Endodermal cell (in vitro differentiated cells): ENCODE measurements around the gene CAMKMT. TPM values are rescaled to one million over a fixed set of nuclear protein-coding genes. Genes with fewer than 3 reads are reported as not detected.
A peak's percentile ranks its signal among the peaks of the same experiment; 100 is the strongest.

Source experiments
- DNase-seq: peaks from one replicate; pipeline ENCODE4 v3.0.0-alpha.2; 2017
- H3K27ac ChIP-seq: 2 replicates; pipeline ENCODE4 v1.5.1; 2013; ENCODE audit warnings: mild to moderate bottlenecking, low read depth, low read length, moderate library complexity
- H3K27me3 ChIP-seq: 2 replicates; pipeline ENCODE4 v1.6.1; 2013; ENCODE audit warnings: mild to moderate bottlenecking, low read length, moderate library complexity; ENCODE audit not compliant: insufficient read depth, control insufficient read depth, poor library complexity, severe bottlenecking
- H3K36me3 ChIP-seq: 2 replicates; pipeline ENCODE4 v1.7.0; 2013; ENCODE audit warnings: mild to moderate bottlenecking, low read length, moderate library complexity; ENCODE audit not compliant: control insufficient read depth, insufficient read depth
- H3K4me1 ChIP-seq: one replicate; pipeline ENCODE4 v1.7.0; 2013; ENCODE audit warnings: low read length; ENCODE audit not compliant: control insufficient read depth, insufficient read depth
- H3K4me3 ChIP-seq: 2 replicates; pipeline ENCODE4 v1.5.1; 2013; ENCODE audit warnings: mild to moderate bottlenecking, low read length, moderate library complexity
- H3K9ac ChIP-seq: 2 replicates; pipeline ENCODE4 v1.6.1; 2013; ENCODE audit warnings: mild to moderate bottlenecking, low read length, moderate library complexity; ENCODE audit not compliant: poor library complexity, severe bottlenecking; ENCODE audit errors: extremely low read depth
- H3K9me3 ChIP-seq: 2 replicates; pipeline ENCODE4 v1.6.1; 2013; ENCODE audit warnings: mild to moderate bottlenecking, low read length, moderate library complexity; ENCODE audit not compliant: control insufficient read depth
- H3K27ac Mint-ChIP-seq: 2 replicates; pipeline ENCODE4 v1.8.0; 2020; ENCODE audit warnings: mixed read lengths
- H3K27me3 Mint-ChIP-seq: 2 replicates; pipeline ENCODE4 v1.8.0; 2021; ENCODE audit warnings: mild to moderate bottlenecking, mixed read lengths; ENCODE audit not compliant: insufficient read depth
- H3K36me3 Mint-ChIP-seq: 2 replicates; pipeline ENCODE4 v1.8.0; 2020; ENCODE audit warnings: low read depth, mixed read lengths
- H3K4me1 Mint-ChIP-seq: 2 replicates; pipeline ENCODE4 v1.8.0; 2020; ENCODE audit warnings: mixed read lengths
- H3K4me3 Mint-ChIP-seq: 2 replicates; pipeline ENCODE4 v1.8.0; 2020; ENCODE audit warnings: mild to moderate bottlenecking, moderate library complexity, mixed read lengths
- H3K9me3 Mint-ChIP-seq: 2 replicates; pipeline ENCODE4 v1.8.0; 2020; ENCODE audit warnings: mild to moderate bottlenecking, mixed read lengths
- WGBS, 2 experiments: methylation state at CpG; one replicate each; pipeline versions ENCODE4 v1.1.5 to v1.1.7; 2013; ENCODE audit warnings: missing lambda C conversion rate in 2 of 2, mixed read lengths in 1 of 2; ENCODE audit not compliant: insufficient coverage in 1 of 2, insufficient read length in 1 of 2; 5-methylcytosine and 5-hydroxymethylcytosine counted together
- total RNA-seq, 2 donors: library from RNA; stranded (reverse); fragmentation: NEBNext Ultra II Directional in 1 of 2; extraction: Animal tissue kit (Norgen Biotek cat#: 25700) in 1 of 2; gene quantifications; 2 replicates in 1 of 2; 3 replicates in 1 of 2; pipeline ENCODE4 v1.2.1, GENCODE V29; 2021
- TF ChIP-seq, protein P1 (sequence below): fragments of 200-600 bp; sonication (generic); conservative IDR thresholded peaks from 2 replicates; pipeline ENCODE4 v1.5.0; 2021; ENCODE audit warnings: antibody characterized with exemption, mild to moderate bottlenecking

The CAMKMT gene
- total RNA-seq, 2 donors from 2014 or later: 31.4 to 57.5 TPM

DNA sequence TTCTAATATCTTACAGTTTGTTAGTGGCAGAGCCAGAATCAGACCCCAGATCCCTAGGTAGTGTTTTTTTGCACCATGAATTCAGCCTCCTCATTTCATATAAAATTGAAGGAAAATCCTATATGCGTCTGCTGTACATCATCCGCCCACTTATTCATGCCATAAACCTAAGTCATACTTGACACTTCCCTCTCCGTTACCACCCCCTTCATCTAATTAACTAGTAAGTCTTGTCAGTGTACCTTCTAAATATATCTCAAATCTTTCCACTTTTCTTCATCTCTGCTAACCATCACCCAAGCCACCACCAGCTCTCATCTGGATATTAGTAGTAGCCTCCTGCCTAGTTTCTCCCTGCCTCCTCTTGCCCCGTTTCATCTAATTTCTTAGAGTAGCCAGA lies 331.1 kb downstream of the CAMKMT start:
- H3K4me3 Mint-ChIP-seq: no peak overlapping the region
- H3K36me3 ChIP-seq: no peaks in the 10 kb centered on the region
- H3K27ac Mint-ChIP-seq: no peak overlapping the region
- H3K9me3 ChIP-seq: no peaks in the 10 kb centered on the region
- H3K27ac ChIP-seq: no peak overlapping the region
- no peaks in the 10 kb centered on the region for H3K9me3 Mint-ChIP-seq
- no peak overlapping the region for H3K9ac ChIP-seq
- TF ChIP-seq, protein P1, sequence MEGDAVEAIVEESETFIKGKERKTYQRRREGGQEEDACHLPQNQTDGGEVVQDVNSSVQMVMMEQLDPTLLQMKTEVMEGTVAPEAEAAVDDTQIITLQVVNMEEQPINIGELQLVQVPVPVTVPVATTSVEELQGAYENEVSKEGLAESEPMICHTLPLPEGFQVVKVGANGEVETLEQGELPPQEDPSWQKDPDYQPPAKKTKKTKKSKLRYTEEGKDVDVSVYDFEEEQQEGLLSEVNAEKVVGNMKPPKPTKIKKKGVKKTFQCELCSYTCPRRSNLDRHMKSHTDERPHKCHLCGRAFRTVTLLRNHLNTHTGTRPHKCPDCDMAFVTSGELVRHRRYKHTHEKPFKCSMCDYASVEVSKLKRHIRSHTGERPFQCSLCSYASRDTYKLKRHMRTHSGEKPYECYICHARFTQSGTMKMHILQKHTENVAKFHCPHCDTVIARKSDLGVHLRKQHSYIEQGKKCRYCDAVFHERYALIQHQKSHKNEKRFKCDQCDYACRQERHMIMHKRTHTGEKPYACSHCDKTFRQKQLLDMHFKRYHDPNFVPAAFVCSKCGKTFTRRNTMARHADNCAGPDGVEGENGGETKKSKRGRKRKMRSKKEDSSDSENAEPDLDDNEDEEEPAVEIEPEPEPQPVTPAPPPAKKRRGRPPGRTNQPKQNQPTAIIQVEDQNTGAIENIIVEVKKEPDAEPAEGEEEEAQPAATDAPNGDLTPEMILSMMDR: no peak
- H3K4me1 Mint-ChIP-seq: peaks cover 9% of the 10 kb centered on the region
- H3K27me3 ChIP-seq: no peaks in the 10 kb centered on the region
- DNase-seq: no peak
- 92 to 100% methylated on average over 4 of the region's 4 CpGs for WGBS, 2 experiments
- H3K27me3 Mint-ChIP-seq: no peaks in the 10 kb centered on the region
- no peak overlapping the region for H3K4me3 ChIP-seq
- H3K4me1 ChIP-seq: no peaks in the 10 kb centered on the region
- no peaks in the 10 kb centered on the region for H3K36me3 Mint-ChIP-seq

DNA sequence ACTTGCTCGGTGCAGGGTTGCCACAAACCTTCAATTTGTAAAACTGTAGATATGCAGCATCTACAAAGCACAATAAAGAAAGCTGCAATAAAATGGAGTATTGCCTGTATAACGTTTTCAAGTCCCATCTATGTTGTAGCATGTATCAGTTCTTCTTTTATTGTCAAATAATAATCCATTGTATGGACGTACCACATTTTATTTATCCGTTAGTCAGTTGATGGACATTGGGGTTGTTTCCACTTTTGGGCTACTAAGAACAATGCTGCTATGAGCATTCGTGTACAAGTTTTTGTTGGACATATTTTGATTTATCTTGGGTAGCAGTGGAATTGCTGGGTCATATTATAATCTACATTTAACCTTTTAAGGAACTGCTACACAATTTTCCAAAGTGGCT lies 339.1 kb downstream of the CAMKMT start:
- no peak overlapping the region for H3K4me3 Mint-ChIP-seq
- Histone ChIP-seq H3K4me3 (no peak overlapping the region), H3K4me1 (peaks cover 4% of the 10 kb centered on the region), H3K27ac (no peak overlapping the region), H3K9ac (no peak overlapping the region), H3K36me3 (peaks cover 9% of the 10 kb centered on the region), H3K9me3 (peaks cover 9% of the 10 kb centered on the region), H3K27me3 (no peaks in the 10 kb centered on the region)
- peaks cover 7% of the 10 kb centered on the region for H3K36me3 Mint-ChIP-seq
- no peak overlapping the region for H3K27ac Mint-ChIP-seq
- TF ChIP-seq, protein P1: no peak
- H3K27me3 Mint-ChIP-seq: no peaks in the 10 kb centered on the region
- DNase-seq: no peak
- 95 to 100% methylated on average over 2 to 5 of the region's 5 CpGs for WGBS, 2 experiments
- H3K9me3 Mint-ChIP-seq: no peaks in the 10 kb centered on the region
- peaks cover 11% of the 10 kb centered on the region for H3K4me1 Mint-ChIP-seq

- H3K27ac Mint-ChIP-seq: peak overlapping the region; percentile 7
- Histone ChIP-seq H3K27ac (no peak overlapping the region), H3K9me3 (peaks cover 7% of the 10 kb centered on the region), H3K4me1 (peaks cover 4% of the 10 kb centered on the region), H3K36me3 (peaks cover 26% of the 10 kb centered on the region), H3K9ac (no peak overlapping the region), H3K27me3 (no peaks in the 10 kb centered on the region), H3K4me3 (no peak overlapping the region)
- H3K36me3 Mint-ChIP-seq: peaks cover 5% of the 10 kb centered on the region
- DNase-seq: peak; percentile 68
- whole genome bisulfite sequencing, 2 experiments: 62 to 68% methylated on average over 4 to 5 of the region's 5 CpGs
- no peak overlapping the region for H3K4me3 Mint-ChIP-seq
- TF ChIP-seq, protein P1: no peak
- H3K9me3 Mint-ChIP-seq: no peaks in the 10 kb centered on the region
- peaks cover 41% of the 10 kb centered on the region for H3K4me1 Mint-ChIP-seq
- H3K27me3 Mint-ChIP-seq: no peaks in the 10 kb centered on the region
Measured at GRCh38 chr2:44705356-44705755, 343.6 kb downstream of the CAMKMT start.
